Body of pancreas (tissue), 4 donors: ENCODE data around the gene ADCY10.

Experiments
- CTCF ChIP-seq, 7 experiments: fragments of 450-650 bp in 4 of 7; fragments of 200-600 bp in 3 of 7; sonication (generic) in 3 of 7; IDR thresholded peaks; one replicate each; pipeline ENCODE4 v1.5.1; 2016 to 2019; ENCODE audit warnings: antibody characterized with exemption in 7 of 7
- POLR2A ChIP-seq, 3 donors: fragments of 450-650 bp; IDR thresholded peaks; one replicate each; pipeline ENCODE4 v1.6.1; 2016; ENCODE audit warnings: antibody characterized with exemption in 3 of 3, mild to moderate bottlenecking in 2 of 3

GRCh38 chr1:167915569-167915968 is 1.6 kb upstream of the ADCY10 start:
- TF ChIP-seq CTCF (IDR thresholded peaks at IDR 0.05) = no peak
- TF ChIP-seq POLR2A (IDR thresholded peaks at IDR 0.05) = no peak
